Stimulated activated CD8-positive, alpha-beta memory T cell treated with anti-CD3 and anti-CD28 coated beads, Interleukin-7, amount 100 ng/mL, for 48 hours (primary cell): ENCODE data around the gene AQP10.
"Not testable (repeated sequence)": the region's sequence is repeated elsewhere in the genome, so short reads cannot be mapped to it uniquely, and the experiment has no call there.

Experiments
- DNase-seq, 2 donors: peaks; one replicate each; pipeline ENCODE4 v3.0.0-alpha.2; 2020; ENCODE audit warnings: low read depth in 1 of 2; ENCODE audit errors: extremely low read depth in 1 of 2

AQP10 gene, protein sequence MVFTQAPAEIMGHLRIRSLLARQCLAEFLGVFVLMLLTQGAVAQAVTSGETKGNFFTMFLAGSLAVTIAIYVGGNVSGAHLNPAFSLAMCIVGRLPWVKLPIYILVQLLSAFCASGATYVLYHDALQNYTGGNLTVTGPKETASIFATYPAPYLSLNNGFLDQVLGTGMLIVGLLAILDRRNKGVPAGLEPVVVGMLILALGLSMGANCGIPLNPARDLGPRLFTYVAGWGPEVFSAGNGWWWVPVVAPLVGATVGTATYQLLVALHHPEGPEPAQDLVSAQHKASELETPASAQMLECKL

DNA sequence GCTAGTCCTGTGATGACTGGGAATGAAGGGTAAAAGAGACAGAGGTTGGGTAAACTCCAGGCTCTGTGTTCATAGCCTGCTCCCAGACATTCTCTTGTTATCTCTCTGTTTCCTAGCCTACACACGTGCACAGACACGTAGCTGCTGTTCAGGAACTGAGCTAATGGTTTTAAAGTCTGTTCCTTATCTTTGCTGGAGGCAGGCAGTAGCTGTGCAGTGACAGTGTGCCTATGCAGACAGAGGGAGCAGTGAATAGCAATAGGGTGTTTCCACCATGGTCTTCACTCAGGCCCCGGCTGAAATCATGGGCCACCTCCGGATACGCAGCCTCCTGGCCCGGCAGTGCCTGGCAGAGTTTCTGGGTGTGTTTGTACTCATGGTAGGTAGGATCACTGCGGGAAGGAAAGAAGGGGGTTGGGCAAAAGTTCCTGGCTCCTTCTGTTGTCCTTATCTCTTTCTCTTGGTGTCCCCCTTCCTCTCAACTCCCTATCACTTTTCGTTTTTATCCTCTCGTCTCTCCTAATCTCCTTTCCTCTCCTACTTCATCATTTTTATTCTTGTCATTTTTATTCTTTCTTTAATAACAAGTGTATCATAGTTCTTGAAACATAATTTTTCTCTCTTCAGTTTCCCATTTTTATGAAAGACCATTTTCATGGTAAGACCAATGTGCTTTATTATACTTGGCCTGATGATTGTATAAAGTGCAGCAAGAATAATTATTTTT, at the start of gene AQP10:
Gene AQP10, plus strand, starts transcription at position 212 of the 727 bp plus-strand sequence. Its CDS starts 63 bp downstream, at position 275.
- no peak for DNase-seq

DNA sequence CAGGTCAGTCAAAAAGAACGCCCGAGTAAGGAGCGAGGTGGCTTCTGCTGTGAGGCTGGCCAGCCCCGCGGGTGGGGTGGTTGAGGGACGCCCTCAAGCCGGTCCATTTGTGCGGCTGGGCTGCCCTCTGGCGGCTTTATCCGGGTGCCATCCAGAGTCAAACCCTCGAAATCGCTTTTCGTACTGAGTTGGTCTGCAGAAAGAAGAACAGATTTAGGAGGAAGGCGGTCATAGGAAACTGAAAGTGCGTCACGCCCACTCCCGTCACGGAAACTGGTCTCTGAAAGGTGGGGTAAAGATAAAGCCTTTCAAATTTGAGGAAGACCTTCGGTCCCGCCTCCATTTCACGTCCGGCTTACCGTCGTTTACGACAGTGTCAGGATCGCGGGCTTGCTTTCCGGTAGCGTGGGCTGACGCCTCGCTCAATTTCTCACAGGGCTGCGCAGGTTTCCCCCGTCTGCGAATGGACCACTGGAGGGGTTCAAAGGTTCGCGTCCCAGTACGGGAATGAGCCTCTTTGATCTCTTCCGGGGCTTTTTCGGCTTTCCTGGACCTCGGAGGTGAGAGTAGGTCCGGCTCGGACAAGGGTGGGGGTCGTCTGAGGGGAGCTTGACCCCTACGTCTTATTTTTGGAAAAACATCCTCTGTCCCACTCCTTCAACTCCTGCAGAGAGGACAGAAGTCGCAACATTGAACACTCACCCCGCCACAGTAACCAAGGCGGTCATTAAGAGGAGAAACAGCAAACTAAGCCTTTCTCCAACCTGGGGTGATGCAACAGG, 48.5 kb upstream of the AQP10 start, which contains the start of gene HAX1:
Gene HAX1, plus strand, starts transcription at position 413 of the 782 bp plus-strand sequence. Its CDS starts 95 bp downstream, at position 508.
- peak; percentile 91 to 97 for DNase-seq

DNA sequence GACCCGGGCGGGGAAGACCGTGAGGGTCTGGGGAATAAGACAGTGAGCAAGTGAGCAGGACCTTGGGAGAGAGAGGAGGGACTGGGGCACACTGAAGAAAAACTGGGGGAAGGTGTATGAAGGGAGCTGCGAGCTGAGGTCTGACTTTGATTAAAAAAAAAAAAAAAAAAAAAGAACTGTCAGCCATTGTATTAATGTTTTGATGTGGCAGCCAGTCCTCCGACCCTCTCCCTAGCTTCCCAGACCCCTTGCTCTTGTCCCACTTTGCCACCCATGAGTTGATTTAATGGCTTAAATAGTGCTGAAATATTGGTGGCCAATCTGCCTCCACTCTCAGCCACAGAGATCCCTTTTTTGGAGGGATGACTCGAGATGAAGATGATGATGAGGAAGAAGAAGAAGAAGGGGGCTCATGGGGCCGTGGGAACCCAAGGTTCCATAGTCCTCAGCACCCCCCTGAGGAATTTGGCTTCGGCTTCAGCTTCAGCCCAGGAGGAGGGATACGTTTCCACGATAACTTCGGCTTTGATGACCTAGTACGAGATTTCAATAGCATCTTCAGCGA, 47.8 kb upstream of the AQP10 start:
- DNase-seq = no peak

DNA sequence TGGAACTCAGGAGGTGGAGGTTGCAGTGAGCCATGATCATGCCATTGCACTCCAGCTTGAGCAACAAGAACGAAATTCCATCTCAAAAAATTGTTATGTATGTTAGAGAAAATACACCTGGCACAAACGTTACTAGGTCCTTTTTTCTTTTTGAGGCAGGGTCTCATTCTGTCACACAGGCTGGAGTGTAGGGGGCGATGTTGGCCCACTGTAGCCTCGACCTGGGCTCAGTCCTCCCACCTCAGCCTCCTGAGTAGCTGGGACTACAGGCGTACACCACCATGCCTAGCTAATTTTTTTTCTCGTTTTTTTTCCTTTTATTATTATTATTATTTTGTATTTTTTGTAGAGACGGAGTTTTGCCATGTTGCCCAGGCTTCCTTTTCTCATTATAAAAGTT, 44.1 kb upstream of the AQP10 start:
- DNase-seq = no peak

DNA sequence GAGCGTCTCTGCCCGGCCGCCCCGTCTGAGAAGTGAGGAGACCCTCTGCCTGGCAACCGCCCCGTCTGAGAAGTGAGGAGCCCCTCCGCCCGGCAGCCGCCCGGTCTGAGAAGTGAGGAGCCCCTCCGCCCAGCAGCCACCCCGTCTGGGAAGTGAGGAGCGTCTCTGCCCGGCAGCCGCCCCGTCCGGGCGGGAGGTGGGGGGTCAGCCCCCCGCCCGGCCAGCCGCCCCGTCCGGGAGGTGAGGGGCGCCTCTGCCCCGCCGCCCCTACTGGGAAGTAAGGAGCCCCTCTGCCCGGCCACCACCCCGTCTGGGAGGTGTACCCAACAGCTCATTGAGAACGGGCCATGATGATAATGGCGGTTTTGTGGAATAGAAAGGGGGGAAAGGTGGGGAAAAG, 33.3 kb upstream of the AQP10 start:
- DNase-seq = not testable (repeated sequence)

DNA sequence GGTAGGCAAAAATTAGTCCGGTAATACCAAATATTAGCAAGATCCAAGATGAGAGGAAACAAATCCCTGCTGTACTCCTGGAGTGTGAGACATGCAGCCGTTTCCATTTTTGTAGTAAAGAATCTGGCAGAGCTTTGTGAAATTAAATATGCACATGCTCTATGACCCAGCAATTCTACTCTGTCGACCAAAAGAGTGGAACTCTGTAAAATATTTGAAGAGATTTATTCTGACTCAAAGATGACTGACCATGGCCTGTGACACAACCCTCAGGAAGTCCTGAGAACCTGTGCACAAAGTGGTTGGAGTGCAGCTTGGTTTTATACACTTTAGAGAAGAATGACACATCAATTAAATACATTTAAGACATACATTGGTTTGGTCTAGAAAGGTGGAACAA, 32.2 kb upstream of the AQP10 start:
- DNase-seq = no peak

DNA sequence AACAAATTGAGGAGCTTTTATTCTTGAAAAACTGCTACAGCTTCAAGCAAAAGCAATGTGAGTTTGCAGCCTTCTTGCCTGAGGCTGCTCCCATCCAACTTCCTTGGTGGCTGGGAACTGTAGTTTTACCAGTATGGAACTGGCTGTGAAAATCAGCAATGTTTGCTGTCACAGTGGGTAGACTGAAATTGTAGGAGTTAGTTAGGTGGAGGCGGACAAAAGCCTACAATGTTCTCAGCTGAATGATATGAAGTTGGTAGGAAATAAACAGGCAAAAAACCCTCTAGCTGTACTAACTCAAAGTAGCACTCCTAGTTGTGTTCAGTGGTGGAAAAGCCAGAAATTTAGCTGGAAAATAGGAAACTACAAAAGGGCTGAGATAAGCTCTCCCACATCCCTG, 30.0 kb upstream of the AQP10 start:
- no peak for DNase-seq

DNA sequence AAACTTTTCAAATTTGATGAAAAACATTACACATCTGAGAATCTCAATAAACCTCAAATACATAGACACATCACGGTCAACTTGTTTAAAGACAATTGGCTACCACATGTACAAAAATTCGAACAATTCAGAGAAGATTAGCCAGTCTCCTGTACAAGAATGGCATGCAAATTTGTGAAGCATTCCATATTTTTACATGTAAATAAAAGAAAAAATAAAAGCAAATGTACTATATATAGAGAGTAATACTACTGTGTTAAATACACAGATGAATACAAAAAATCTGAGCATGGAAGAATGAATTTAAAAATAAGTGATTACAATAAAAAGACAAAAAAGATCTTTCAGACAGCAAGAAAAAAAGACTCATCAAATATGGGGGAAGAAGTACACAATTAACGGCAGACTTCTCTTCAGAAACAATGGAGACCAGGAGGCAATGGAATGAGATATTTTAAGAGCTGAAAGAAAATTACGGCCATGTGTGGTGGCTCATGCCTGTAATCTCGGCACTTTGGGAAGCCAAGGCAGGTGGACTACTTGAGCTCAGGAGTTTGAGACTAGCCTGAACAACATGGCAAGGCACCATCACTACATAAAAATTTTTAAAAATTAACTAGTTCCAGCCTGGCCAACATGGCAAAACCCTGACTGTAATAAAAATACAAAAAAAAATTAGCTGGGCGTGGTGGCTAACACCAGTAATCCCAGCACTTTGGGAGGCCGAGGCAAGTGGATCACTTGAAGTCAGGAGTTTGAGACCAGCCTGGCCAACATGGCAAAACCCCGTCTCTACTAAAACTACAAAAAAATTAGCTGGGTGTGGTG, 25.3 kb upstream of the AQP10 start:
- no peak for DNase-seq

DNA sequence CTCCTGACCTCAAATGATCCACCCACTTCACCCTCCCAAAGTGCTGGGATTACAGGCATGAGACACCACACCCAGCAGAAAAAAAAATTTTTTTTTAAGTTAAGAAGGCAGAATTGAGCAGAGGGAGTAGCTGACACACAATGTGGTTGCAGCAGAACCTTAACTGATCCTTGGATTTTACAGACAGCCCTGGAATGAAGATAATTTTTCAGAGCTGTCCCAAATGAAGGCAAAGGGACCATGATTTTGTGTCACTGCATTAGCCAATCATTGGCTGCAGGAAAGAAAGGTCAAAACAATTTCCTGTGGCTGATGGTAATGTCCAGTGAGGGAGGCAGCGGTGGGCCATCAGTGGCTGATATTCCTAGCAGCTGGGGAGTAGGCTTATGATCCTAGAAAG, 19.3 kb upstream of the AQP10 start:
- no peak for DNase-seq

DNA sequence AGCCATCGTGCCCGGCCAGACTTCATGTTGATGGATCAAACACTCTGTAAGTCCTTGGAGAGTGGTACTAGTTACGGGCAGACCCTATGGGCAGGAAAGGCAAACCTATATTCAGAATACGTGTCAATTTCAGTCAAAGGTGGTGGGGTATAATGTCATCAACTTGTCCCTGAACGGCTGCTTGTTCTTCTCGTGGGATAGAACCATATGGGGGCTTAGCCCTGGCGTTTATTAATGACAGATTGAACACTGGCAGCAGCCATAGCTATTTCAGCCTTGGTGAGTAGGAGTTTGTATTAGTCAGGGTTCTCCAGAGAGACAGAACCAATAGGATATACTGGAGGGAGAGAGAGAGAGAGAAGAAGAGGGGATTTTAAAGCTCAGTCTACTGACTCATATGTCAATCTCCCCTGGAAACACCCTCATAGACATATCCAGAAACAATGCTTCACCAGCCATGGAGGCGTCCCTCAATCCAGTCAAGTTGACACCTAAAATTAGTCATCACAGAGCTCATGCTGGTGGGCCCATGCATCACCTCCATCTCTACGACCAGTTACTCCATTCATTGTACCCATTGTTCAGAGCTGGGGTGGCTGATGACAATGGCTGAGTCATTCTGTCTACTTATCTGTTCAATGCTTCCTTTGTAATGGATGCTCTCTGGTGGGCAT, 16.1 kb upstream of the AQP10 start:
- peak in 1 of 2 donors; percentile 73 for DNase-seq

DNA sequence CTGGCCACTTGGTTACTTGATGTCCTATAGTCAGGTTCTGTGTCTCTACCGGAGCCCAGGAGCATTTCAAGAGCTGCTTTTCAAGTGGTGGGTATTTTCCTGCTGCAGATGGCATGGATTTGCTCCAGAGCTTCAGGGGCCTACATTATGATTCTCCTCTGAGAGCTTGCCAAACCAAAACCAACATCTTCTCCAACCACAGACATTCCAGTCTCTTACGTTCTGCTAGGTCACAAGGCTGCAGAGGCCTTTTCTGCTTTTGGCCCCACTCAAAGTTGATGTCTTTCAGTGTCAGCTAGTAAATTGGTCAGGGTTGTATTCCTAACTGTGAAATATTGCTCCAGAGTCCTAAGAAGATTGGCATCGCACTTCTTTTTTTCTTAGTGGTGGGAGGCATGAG, 14.7 kb upstream of the AQP10 start:
- DNase-seq = no peak

DNA sequence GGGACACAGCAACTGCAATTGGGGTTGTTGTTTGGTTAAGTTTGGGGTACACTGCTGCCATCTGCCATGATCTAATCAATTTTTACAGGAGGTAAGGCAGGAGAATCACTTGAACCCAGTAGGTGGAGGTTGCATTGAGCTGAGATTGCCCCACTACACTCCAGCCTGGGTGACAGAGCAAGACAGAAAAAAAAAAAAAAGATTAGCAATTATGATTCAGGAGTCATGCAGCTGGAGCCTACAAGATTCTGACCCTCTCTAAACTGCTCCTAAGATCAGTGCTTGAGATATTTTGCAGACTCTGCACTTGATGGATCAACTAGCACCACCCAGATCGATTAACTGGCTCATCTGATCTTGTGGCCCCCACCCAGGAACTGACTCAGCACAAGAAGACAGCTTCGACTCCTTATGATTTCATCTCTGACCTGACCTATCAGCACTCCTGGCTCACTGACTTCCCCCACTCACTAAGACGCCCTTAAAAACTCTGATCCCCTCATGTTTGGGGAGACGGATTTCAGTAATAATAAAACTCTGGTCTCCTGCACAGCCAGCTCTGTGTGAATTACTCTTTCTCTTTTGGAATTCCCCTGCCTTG, 13.1 kb upstream of the AQP10 start:
- not testable (repeated sequence) for DNase-seq

DNA sequence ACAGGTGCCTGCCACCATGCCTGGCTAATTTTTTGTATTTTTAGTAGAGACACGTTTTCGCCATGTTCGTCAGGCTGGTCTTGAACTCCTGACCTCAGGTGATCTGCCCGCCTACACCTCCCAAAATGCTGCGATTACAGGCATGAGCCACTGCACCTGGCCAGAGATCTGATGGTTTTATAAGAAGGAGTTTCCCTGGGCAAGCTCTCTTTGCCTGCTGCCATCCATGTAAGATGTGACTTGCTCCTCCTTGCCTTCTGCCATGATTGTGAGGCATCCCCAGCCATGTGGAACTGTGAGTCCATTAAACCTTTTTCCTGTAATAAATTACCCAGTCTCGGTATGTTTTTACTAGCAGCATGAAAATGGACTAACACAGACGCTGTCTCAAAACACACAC, 11.8 kb upstream of the AQP10 start:
- not testable (repeated sequence) for DNase-seq

DNA sequence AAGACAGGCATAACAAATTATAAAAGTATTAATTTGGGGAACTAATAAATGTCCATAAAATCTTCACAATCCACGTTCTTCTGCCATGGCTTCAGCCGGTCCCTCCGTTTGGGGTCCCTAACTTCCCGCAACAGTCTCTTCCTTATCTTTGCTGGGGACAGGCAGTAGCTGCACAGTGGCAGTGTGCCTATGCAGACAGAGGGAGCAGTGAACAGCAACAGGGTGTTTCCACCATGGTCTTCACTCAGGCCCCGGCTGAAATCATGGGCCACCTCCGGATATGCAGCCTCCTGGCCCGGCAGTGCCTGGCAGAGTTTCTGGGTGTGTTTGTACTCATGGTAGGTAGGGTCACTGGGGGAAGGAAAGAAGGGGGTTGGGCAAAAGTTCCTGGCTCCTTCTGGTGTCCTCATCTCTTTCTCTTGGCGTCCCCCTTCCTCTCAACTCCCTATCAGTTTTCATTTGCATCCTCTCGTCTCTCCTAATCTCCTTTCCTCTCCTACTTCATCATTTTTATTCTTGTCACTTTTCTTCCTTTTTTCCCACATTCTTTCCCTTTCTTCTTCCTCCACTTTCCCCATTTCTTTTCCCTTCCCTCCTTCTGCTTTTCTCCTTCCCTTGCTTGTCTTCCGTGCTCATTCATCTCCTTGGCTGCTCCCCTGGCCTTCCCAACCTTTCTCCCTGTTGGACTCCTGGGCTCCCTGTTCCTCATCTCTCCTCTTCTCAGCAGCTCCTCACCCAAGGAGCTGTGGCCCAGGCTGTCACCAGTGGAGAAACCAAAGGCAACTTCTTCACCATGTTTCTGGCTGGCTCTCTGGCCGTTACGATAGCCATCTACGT, 8.4 kb upstream of the AQP10 start:
- not testable (repeated sequence) for DNase-seq

DNA sequence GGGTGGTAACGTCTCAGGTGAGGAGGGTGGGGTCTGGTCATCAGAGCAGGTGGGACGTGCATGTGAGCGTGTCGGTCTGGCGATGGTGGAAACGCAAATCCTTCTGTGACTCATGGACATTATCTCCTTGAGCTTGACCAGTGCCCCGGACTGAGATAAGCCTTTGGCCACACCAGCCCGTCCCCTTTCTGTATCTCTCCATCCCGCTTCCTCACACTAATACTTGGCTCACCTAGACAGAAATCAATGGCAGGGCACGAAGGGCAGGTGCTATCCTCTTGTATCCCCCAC, 7.9 kb upstream of the AQP10 start:
- DNase-seq = no peak

DNA sequence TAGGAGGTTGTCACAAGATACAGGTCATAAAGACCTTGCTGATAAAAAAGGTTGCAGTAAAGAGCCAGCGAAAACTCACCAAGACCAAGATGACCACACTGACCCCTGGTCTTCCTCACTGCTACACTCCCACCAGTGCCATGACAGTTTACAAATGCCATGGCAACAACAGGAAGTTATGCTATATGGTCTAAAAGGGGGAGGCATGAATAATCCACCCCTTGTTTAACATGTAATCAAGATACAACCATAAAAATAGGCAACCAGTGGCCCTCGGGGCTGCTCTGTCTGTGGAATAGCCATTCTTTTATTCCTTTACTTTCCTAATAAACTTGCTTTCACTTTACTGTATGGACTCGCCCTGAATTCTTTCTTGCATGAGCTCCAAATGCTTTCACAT, 6.7 kb upstream of the AQP10 start:
- not testable (repeated sequence) for DNase-seq

DNA sequence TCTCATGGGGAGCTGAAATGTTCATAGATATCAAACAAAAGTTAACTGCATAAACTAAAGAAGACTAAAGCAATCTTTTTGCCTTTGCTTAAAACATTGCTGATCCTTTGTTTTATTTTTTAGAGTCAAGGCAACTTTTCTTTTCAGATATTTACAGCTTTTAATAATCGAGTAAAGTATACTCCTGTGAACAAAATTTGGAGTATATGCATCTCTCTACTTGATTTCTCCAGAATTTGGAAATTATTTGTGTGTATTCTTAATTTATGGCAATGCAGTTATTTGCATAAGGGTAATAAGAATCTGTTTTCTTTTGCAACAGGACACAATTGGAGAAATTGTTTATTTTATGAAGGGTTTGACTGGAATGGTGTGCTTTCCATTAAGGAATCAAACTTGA, 4.2 kb upstream of the AQP10 start:
- DNase-seq = no peak

DNA sequence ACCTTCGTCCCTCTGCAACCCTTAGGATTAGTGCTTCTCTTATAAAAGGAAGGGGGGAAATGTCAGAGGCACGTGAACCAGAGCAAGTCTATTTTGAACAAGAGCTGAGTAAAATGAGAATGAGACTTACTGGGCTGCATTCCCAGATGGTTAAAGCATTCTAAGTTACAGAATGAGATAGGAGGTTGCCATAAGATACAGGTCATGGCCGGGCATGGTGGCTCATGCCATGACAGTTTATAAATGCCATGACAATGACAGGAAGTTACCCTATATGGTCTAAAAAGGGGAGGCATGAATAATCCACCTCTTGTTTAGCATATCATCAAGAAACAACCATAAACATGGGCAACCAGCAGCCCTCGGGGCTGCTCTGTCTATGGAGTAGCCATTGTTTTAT, 2.5 kb upstream of the AQP10 start:
- no peak for DNase-seq

DNA sequence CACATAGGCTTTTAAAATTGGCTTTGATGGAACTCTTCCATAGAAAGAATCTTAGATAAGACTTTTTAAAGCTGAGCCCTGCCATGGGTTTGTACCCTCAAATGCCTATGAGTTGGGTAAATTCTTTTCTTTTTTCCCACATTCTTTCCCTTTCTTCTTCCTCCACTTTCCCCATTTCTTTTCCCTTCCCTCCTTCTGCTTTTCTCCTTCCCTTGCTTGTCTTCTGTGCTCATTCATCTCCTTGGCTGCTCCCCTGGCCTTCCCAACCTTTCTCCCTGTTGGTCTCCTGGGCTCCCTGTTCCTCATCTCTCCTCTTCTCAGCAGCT, 679 bp downstream of the AQP10 start:
- not testable (repeated sequence) for DNase-seq
